ENCODE data around the gene ZNF609. TPM values are rescaled to one million over a fixed set of nuclear protein-coding genes. Genes with fewer than 3 reads are reported as not detected.

Gene ZNF609
- total RNA-seq, 2 experiments from 2014 or later: 39.8 to 44.5 TPM

- peaks cover 17% of the 10 kb centered on the region for H3K36me3 Mint-ChIP-seq (ENCODE audit: low read depth)
- DNase-seq: no peak
- H3K9me3 Mint-ChIP-seq (ENCODE audit: low read depth): no peaks in the 10 kb centered on the region
- CTCF ChIA-PET: interaction anchor here (0.6 to 3.0 kb wide), 10 partner anchors 9 to 308 kb away, joined by 3 to 24 read pairs (median 3); no protein-coding TSS in a partner anchor
- no peaks in the 10 kb centered on the region for H3K27me3 Mint-ChIP-seq
- H3K4me1 Mint-ChIP-seq: peaks cover 58% of the 10 kb centered on the region
- peak overlapping the region; percentile 3 for H3K27ac Mint-ChIP-seq
- no peak overlapping the region for H3K4me3 Mint-ChIP-seq
- no peak for ATAC-seq
- POLR2A ChIA-PET: no interaction called here
- intact Hi-C loops (cut with DNase I, micrococcal nuclease): no loop called here
Observed at GRCh38 chr15:64695561-64695992, 235.2 kb downstream of the ZNF609 start.

GRCh38 chr15:64696481-64696880, 236.1 kb downstream of the ZNF609 start:
- no peaks in the 10 kb centered on the region for H3K9me3 Mint-ChIP-seq (ENCODE audit: low read depth)
- H3K36me3 Mint-ChIP-seq (ENCODE audit: low read depth): peaks cover 20% of the 10 kb centered on the region
- no peak overlapping the region for H3K4me3 Mint-ChIP-seq
- no peak for DNase-seq
- no peak overlapping the region for H3K27ac Mint-ChIP-seq
- no peak for ATAC-seq
- intact Hi-C loops (cut with DNase I, micrococcal nuclease): no loop called here
- POLR2A ChIA-PET: no interaction called here
- H3K4me1 Mint-ChIP-seq: peaks cover 65% of the 10 kb centered on the region
- no peaks in the 10 kb centered on the region for H3K27me3 Mint-ChIP-seq
- CTCF ChIA-PET: interaction anchor here (0.6 to 3.0 kb wide), 7 partner anchors 10 to 213 kb away, joined by 3 to 24 read pairs (median 3); no protein-coding TSS in a partner anchor

- intact Hi-C loops (cut with DNase I, micrococcal nuclease): loop anchor here in 1 of 2 experiments (1.0 to 2.0 kb wide), 2 partner anchors 254 to 451 kb away; no protein-coding TSS in a partner anchor
Observed at GRCh38 chr15:64697911-64698369, 237.6 kb downstream of the ZNF609 start.

GRCh38 chr15:64698823-64699222, 238.4 kb downstream of the ZNF609 start:
- Mint-ChIP-seq H3K4me1 (peaks cover 73% of the 10 kb centered on the region), H3K27me3 (no peaks in the 10 kb centered on the region), H3K9me3 (ENCODE audit: low read depth) (no peaks in the 10 kb centered on the region), H3K4me3 (peak overlapping the region; percentile 6), H3K36me3 (ENCODE audit: low read depth) (peaks cover 12% of the 10 kb centered on the region), H3K27ac (peak overlapping the region; percentile 67)
- CTCF ChIA-PET: interaction anchor here (0.8 to 2.3 kb wide), 3 partner anchors 8 to 12 kb away, joined by 3 to 19 read pairs (median 3); no protein-coding TSS in a partner anchor
- ATAC-seq (no peak), DNase-seq (no peak)
- intact Hi-C loops (cut with DNase I, micrococcal nuclease): loop anchor here in 1 of 2 experiments (1.0 to 2.0 kb wide), 2 partner anchors 255 to 452 kb away; no protein-coding TSS in a partner anchor
- POLR2A ChIA-PET: interaction anchor here (1.0 to 1.5 kb wide), 2 partner anchors 11 to 239 kb away, joined by 3 to 5 read pairs; partner anchors contain the start of gene ZNF609

More at GRCh38 chr15:64697911-64698369, 237.6 kb downstream of the ZNF609 start:
- POLR2A ChIA-PET: interaction anchor here (0.5 to 1.5 kb wide), 8 partner anchors 11 to 607 kb away, joined by 3 to 5 read pairs (median 4); partner anchors contain the start of genes RNU5B-1 and ZNF609
- Mint-ChIP-seq H3K4me3 (no peak overlapping the region), H3K27me3 (no peaks in the 10 kb centered on the region), H3K27ac (peak overlapping the region; percentile 25), H3K9me3 (ENCODE audit: low read depth) (no peaks in the 10 kb centered on the region), H3K4me1 (peaks cover 70% of the 10 kb centered on the region), H3K36me3 (ENCODE audit: low read depth) (peaks cover 17% of the 10 kb centered on the region)
- DNase-seq (peak; percentile 75), ATAC-seq (peak; percentile 75)
- CTCF ChIA-PET: interaction anchor here (0.6 to 2.3 kb wide), 9 partner anchors 11 to 403 kb away, joined by 3 to 19 read pairs (median 3); no protein-coding TSS in a partner anchor

GRCh38 chr15:64699751-64700388, 239.5 kb downstream of the ZNF609 start:
- POLR2A ChIA-PET: interaction anchor here (0.5 kb wide), 1 partner anchor 93 kb away, joined by 3 read pairs; no protein-coding TSS in a partner anchor
- H3K27me3 Mint-ChIP-seq: no peaks in the 10 kb centered on the region
- H3K4me1 Mint-ChIP-seq: peaks cover 74% of the 10 kb centered on the region
- intact Hi-C loops (cut with DNase I, micrococcal nuclease): loop anchor here (2.0 to 10.0 kb wide), 2 partner anchors 453 to 605 kb away; partner anchors contain the start of gene RNU5B-1 (in 1 of the 2)
- H3K9me3 Mint-ChIP-seq (ENCODE audit: low read depth): no peaks in the 10 kb centered on the region
- ATAC-seq: no peak
- DNase-seq: no peak
- H3K36me3 Mint-ChIP-seq (ENCODE audit: low read depth): peaks cover 12% of the 10 kb centered on the region
- H3K27ac Mint-ChIP-seq: no peak overlapping the region
- CTCF ChIA-PET: interaction anchor here (0.7 to 1.5 kb wide), 5 partner anchors 9 to 312 kb away, joined by 3 to 7 read pairs (median 4); partner anchors contain the start of gene TRIP4
- H3K4me3 Mint-ChIP-seq: no peak overlapping the region

GRCh38 chr15:64701051-64701450, 240.7 kb downstream of the ZNF609 start:
- Mint-ChIP-seq H3K9me3 (ENCODE audit: low read depth) (no peaks in the 10 kb centered on the region), H3K4me1 (peaks cover 68% of the 10 kb centered on the region), H3K4me3 (peak overlapping the region; percentile 72), H3K27ac (peak overlapping the region; percentile 0), H3K36me3 (ENCODE audit: low read depth) (peaks cover 7% of the 10 kb centered on the region), H3K27me3 (no peaks in the 10 kb centered on the region)
- intact Hi-C loops (cut with DNase I, micrococcal nuclease): loop anchor here in 1 of 2 experiments (10.0 kb wide), 1 partner anchor 604 kb away; the partner anchor contains the start of gene RNU5B-1
- ChIA-PET POLR2A (interaction anchor here (0.6 to 0.7 kb wide), 2 partner anchors 12 to 83 kb away, joined by 3 read pairs; no protein-coding TSS in a partner anchor), CTCF (interaction anchor here (0.8 to 1.7 kb wide), 3 partner anchors 14 to 230 kb away, joined by 3 to 8 read pairs (median 5); no protein-coding TSS in a partner anchor)
- ATAC-seq (no peak), DNase-seq (no peak)

- H3K27ac Mint-ChIP-seq: peak overlapping the region; percentile 70
- H3K4me3 Mint-ChIP-seq: peak overlapping the region; percentile 72
- H3K27me3 Mint-ChIP-seq: no peaks in the 10 kb centered on the region
- intact Hi-C loops (cut with DNase I, micrococcal nuclease): loop anchor here (2.0 to 10.0 kb wide), 2 partner anchors 603 to 609 kb away; partner anchors contain the start of genes CIAO2A (in 1 of the 2) and RNU5B-1 (in 1 of the 2)
- peaks cover 63% of the 10 kb centered on the region for H3K4me1 Mint-ChIP-seq
- DNase-seq (no peak), ATAC-seq (no peak)
- ChIA-PET CTCF (interaction anchor here (0.8 to 1.7 kb wide), 2 partner anchors 15 to 231 kb away, joined by 3 to 8 read pairs; no protein-coding TSS in a partner anchor), POLR2A (interaction anchor here (0.6 to 0.7 kb wide), 3 partner anchors 12 to 161 kb away, joined by 3 read pairs; no protein-coding TSS in a partner anchor)
- H3K9me3 Mint-ChIP-seq (ENCODE audit: low read depth): no peaks in the 10 kb centered on the region
- peaks cover 7% of the 10 kb centered on the region for H3K36me3 Mint-ChIP-seq (ENCODE audit: low read depth)
Observed at GRCh38 chr15:64701482-64702184, 241.3 kb downstream of the ZNF609 start.

GRCh38 chr15:64702816-64703631, 242.6 kb downstream of the ZNF609 start:
- H3K4me1 Mint-ChIP-seq: peaks cover 52% of the 10 kb centered on the region
- H3K36me3 Mint-ChIP-seq (ENCODE audit: low read depth): peaks cover 7% of the 10 kb centered on the region
- ChIA-PET POLR2A (no interaction called here), CTCF (no interaction called here)
- peak overlapping the region; percentile 86 for H3K27ac Mint-ChIP-seq
- H3K27me3 Mint-ChIP-seq: no peaks in the 10 kb centered on the region
- peak; percentile 91 for ATAC-seq
- no peaks in the 10 kb centered on the region for H3K9me3 Mint-ChIP-seq (ENCODE audit: low read depth)
- intact Hi-C loops (cut with DNase I, micrococcal nuclease): loop anchor here (1.0 to 10.0 kb wide), 7 partner anchors 122 to 610 kb away; partner anchors contain the start of genes CIAO2A (in 1 of the 2), PIF1 (in 1 of the 2), PPIB (in 1 of the 2) and RNU5B-1 (in 1 of the 2)
- peak; percentile 98 for DNase-seq
- peak overlapping the region; percentile 72 for H3K4me3 Mint-ChIP-seq

- H3K27ac Mint-ChIP-seq: peak overlapping the region; percentile 86
- H3K4me3 Mint-ChIP-seq: peak overlapping the region; percentile 72
- no peaks in the 10 kb centered on the region for H3K27me3 Mint-ChIP-seq
- POLR2A ChIA-PET: no interaction called here
- H3K9me3 Mint-ChIP-seq (ENCODE audit: low read depth): no peaks in the 10 kb centered on the region
- ATAC-seq (peak; percentile 31), DNase-seq (peak; percentile 38)
- H3K4me1 Mint-ChIP-seq: peaks cover 47% of the 10 kb centered on the region
- peaks cover 7% of the 10 kb centered on the region for H3K36me3 Mint-ChIP-seq (ENCODE audit: low read depth)
- intact Hi-C loops (cut with DNase I, micrococcal nuclease): loop anchor here (1.0 to 10.0 kb wide), 7 partner anchors 122 to 611 kb away; partner anchors contain the start of genes CIAO2A (in 1 of the 2), PIF1 (in 1 of the 2), PPIB (in 1 of the 2) and RNU5B-1 (in 1 of the 2)
- CTCF ChIA-PET: no interaction called here
Observed at GRCh38 chr15:64703632-64703959, 243.2 kb downstream of the ZNF609 start.

- Mint-ChIP-seq H3K36me3 (ENCODE audit: low read depth) (peaks cover 7% of the 10 kb centered on the region), H3K9me3 (ENCODE audit: low read depth) (no peaks in the 10 kb centered on the region), H3K27me3 (no peaks in the 10 kb centered on the region), H3K4me1 (peaks cover 32% of the 10 kb centered on the region), H3K4me3 (no peak overlapping the region), H3K27ac (no peak overlapping the region)
- ChIA-PET CTCF (interaction anchor here (0.6 to 2.1 kb wide), 5 partner anchors 12 to 73 kb away, joined by 3 to 8 read pairs (median 5); no protein-coding TSS in a partner anchor), POLR2A (interaction anchor here (0.5 kb wide), 1 partner anchor 399 kb away, joined by 3 read pairs; no protein-coding TSS in a partner anchor)
- intact Hi-C loops (cut with DNase I, micrococcal nuclease): loop anchor here in 1 of 2 experiments (10.0 kb wide), 1 partner anchor 600 kb away; the partner anchor contains the start of gene RNU5B-1
- ATAC-seq (no peak), DNase-seq (no peak)
Observed at GRCh38 chr15:64705006-64705405, 244.6 kb downstream of the ZNF609 start.

Data from activated CD4-positive, alpha-beta T cell treated with anti-CD3 and anti-CD28 coated beads for 36 hours (primary cell).